Measurements from ENCODE around the gene FOXK2. TPM values are rescaled to one million over a fixed set of nuclear protein-coding genes. Genes with fewer than 3 reads are reported as not detected.

FOXK2 gene
- total RNA-seq, 1 experiment from 2014 or later: 57.7 TPM

- DNase-seq (ENCODE audit: low spot score) (no peak), ATAC-seq (no peak)
- ChIA-PET POLR2A (no interaction called here), CTCF (no interaction called here)
- no peak overlapping the region for H3K27ac Mint-ChIP-seq
- H3K4me1 Mint-ChIP-seq: 0 out of 2 replicates have a peak, but pooled peaks cover 4% of the 10 kb centered on the region
- H3K27me3 Mint-ChIP-seq (ENCODE audit: low read depth): no peaks in the 10 kb centered on the region
- TF ChIP-seq ATF1 (CRISPR knock-in tag; IDR thresholded peaks at IDR 0.05): no peak
- TF ChIP-seq FOXP1 (CRISPR knock-in tag; IDR thresholded peaks at IDR 0.05; ENCODE audit: borderline replicate concordance): no peak
- TF ChIP-seq TP53 (CRISPR knock-in tag; IDR thresholded peaks at IDR 0.05): no peak
- TF ChIP-seq JAZF1 (CRISPR knock-in tag; IDR thresholded peaks at IDR 0.05): no peak
- TF ChIP-seq CTCF (IDR thresholded peaks at IDR 0.05): no peak
- no peak for TF ChIP-seq ZNF396 (CRISPR knock-in tag; IDR thresholded peaks at IDR 0.05; ENCODE audit: borderline replicate concordance)
- no peak for TF ChIP-seq ZNF423 (CRISPR knock-in tag; IDR thresholded peaks at IDR 0.05)
- TF ChIP-seq SMAD3 (CRISPR knock-in tag; IDR thresholded peaks at IDR 0.05; ENCODE audit: borderline replicate concordance): no peak
- TF ChIP-seq GRHL2 (CRISPR knock-in tag; IDR thresholded peaks at IDR 0.05; ENCODE audit: insufficient replicate concordance, severe bottlenecking): no peak
- no peak for TF ChIP-seq CREM (CRISPR knock-in tag; IDR thresholded peaks at IDR 0.05)
- TF ChIP-seq CREB1 (CRISPR knock-in tag; IDR thresholded peaks at IDR 0.05): no peak
- no peak for TF ChIP-seq ZNF263 (CRISPR knock-in tag; IDR thresholded peaks at IDR 0.05; ENCODE audit: low read depth)
- TF ChIP-seq E2F1 (CRISPR knock-in tag; IDR thresholded peaks at IDR 0.05): no peak
- TF ChIP-seq USF2 (CRISPR knock-in tag; IDR thresholded peaks at IDR 0.05): no peak
- no peaks in the 10 kb centered on the region for H3K9me3 Mint-ChIP-seq
- peaks cover 40% of the 10 kb centered on the region for H3K36me3 Mint-ChIP-seq
- H3K4me3 Mint-ChIP-seq: no peak overlapping the region
These were observed 118.7 kb downstream of the FOXK2 start for GRCh38 chr17:82638183-82638773.

GRCh38 chr17:82639628-82640027 lies 120.1 kb downstream of the FOXK2 start:
- Mint-ChIP-seq H3K27me3 (ENCODE audit: low read depth) (no peaks in the 10 kb centered on the region), H3K27ac (no peak overlapping the region), H3K9me3 (no peaks in the 10 kb centered on the region), H3K4me3 (no peak overlapping the region), H3K36me3 (peaks cover 45% of the 10 kb centered on the region), H3K4me1 (0 out of 2 replicates have a peak, but pooled peaks cover 4% of the 10 kb centered on the region)
- ATAC-seq (no peak), DNase-seq (ENCODE audit: low spot score) (no peak)
- no peak for TF ChIP-seq ZNF121 (CRISPR knock-in tag; IDR thresholded peaks at IDR 0.05)
- ChIA-PET CTCF (no interaction called here), POLR2A (no interaction called here)

GRCh38 chr17:82640036-82640435 lies 120.5 kb downstream of the FOXK2 start:
- H3K4me1 Mint-ChIP-seq: 0 out of 2 replicates have a peak, but pooled peaks cover 4% of the 10 kb centered on the region
- CTCF ChIA-PET: no interaction called here
- no peak overlapping the region for H3K4me3 Mint-ChIP-seq
- no peak for TF ChIP-seq IRF1 (CRISPR knock-in tag; IDR thresholded peaks at IDR 0.05)
- no peak for TF ChIP-seq ATF3 (CRISPR knock-in tag; conservative IDR thresholded peaks at IDR 0.05)
- no peak for TF ChIP-seq ATF6 (CRISPR knock-in tag; IDR thresholded peaks at IDR 0.05)
- no peak for TF ChIP-seq ZNF219 (CRISPR knock-in tag; IDR thresholded peaks at IDR 0.05; ENCODE audit: borderline replicate concordance)
- TF ChIP-seq FOXP4 (CRISPR knock-in tag; IDR thresholded peaks at IDR 0.05): no peak
- TF ChIP-seq ZNF512 (CRISPR knock-in tag; IDR thresholded peaks at IDR 0.05; ENCODE audit: borderline replicate concordance): no peak

More at GRCh38 chr17:82640036-82640435, 120.5 kb downstream of the FOXK2 start:
- peaks cover 43% of the 10 kb centered on the region for H3K36me3 Mint-ChIP-seq
- no peaks in the 10 kb centered on the region for H3K27me3 Mint-ChIP-seq (ENCODE audit: low read depth)
- POLR2A ChIA-PET: no interaction called here
- ATAC-seq (no peak), DNase-seq (ENCODE audit: low spot score) (no peak)
- no peak overlapping the region for H3K27ac Mint-ChIP-seq
- H3K9me3 Mint-ChIP-seq: no peaks in the 10 kb centered on the region

Data from WTC11 (cell line).